GM23338 (cell line): ENCODE data around the gene NGLY1. TPM values are rescaled to one million over a fixed set of nuclear protein-coding genes. Genes with fewer than 3 reads are reported as not detected.

ENCODE experiments used
- ATAC-seq: fragments of 200-7000 bp; cut with Tn5 transposase; 3 replicates; pipeline ENCODE4 v1.9.1; 2020
- DNase-seq: peaks from one replicate; pipeline ENCODE4 v3.0.0-alpha.2; 2015; ENCODE audit warnings: low spot score
- H2AFZ ChIP-seq: fragments of 200-600 bp; sonication (generic); 2 replicates; pipeline ENCODE4 v1.8.0; 2016; ENCODE audit warnings: antibody characterized with exemption, mild to moderate bottlenecking, moderate library complexity
- H3F3A ChIP-seq: fragments of 200-600 bp; sonication (generic); replicated peaks from 2 replicates; pipeline ENCODE4 v1.8.0; 2017; ENCODE audit warnings: antibody characterized with exemption, mixed run types, low read depth
- H3K27ac ChIP-seq: fragments of 200-600 bp; sonication (generic); 2 replicates; pipeline ENCODE4 v1.6.1; 2016; ENCODE audit warnings: low read depth
- H3K27me3 ChIP-seq: fragments of 200-600 bp; sonication (generic); 2 replicates; pipeline ENCODE4 v1.8.0; 2016; ENCODE audit warnings: mild to moderate bottlenecking, mixed run types, moderate library complexity; ENCODE audit not compliant: insufficient read depth
- H3K36me3 ChIP-seq: fragments of 200-600 bp; sonication (generic); 2 replicates; pipeline ENCODE4 v1.8.0; 2016; ENCODE audit warnings: mild to moderate bottlenecking; ENCODE audit not compliant: insufficient read depth
- H3K4me1 ChIP-seq: fragments of 200-600 bp; sonication (generic); 2 replicates; pipeline ENCODE4 v1.8.0; 2016; ENCODE audit warnings: mild to moderate bottlenecking, moderate library complexity; ENCODE audit not compliant: insufficient read depth
- H3K4me2 ChIP-seq: fragments of 200-600 bp; sonication (generic); 2 replicates; pipeline ENCODE4 v1.7.1; 2017; ENCODE audit warnings: mixed run types
- H3K4me3 ChIP-seq: fragments of 200-600 bp; sonication (generic); 2 replicates; pipeline ENCODE4 v1.6.1; 2016; ENCODE audit warnings: mixed run types
- H3K79me2 ChIP-seq: fragments of 200-600 bp; sonication (generic); replicated peaks from 2 replicates; pipeline ENCODE4 v1.8.0; 2017; ENCODE audit warnings: mild to moderate bottlenecking; ENCODE audit not compliant: insufficient read depth
- H3K9me2 ChIP-seq: fragments of 200-600 bp; sonication (generic); 2 replicates; pipeline ENCODE4 v1.8.0; 2017; ENCODE audit not compliant: insufficient read depth
- H4K20me1 ChIP-seq: fragments of 200-600 bp; sonication (generic); replicated peaks from 2 replicates; pipeline ENCODE4 v1.8.0; 2017; ENCODE audit warnings: mild to moderate bottlenecking; ENCODE audit not compliant: insufficient read depth
- H3K27ac Mint-ChIP-seq: 2 replicates; pipeline ENCODE4 v1.8.0; 2020; ENCODE audit warnings: inconsistent platforms, mild to moderate bottlenecking, moderate library complexity, mixed read lengths
- H3K27me3 Mint-ChIP-seq: 3 replicates; pipeline ENCODE4 v1.8.0; 2022; ENCODE audit warnings: low read depth, mild to moderate bottlenecking, moderate library complexity, mixed read lengths, inconsistent platforms; ENCODE audit not compliant: insufficient read depth, poor library complexity
- H3K36me3 Mint-ChIP-seq: 3 replicates; pipeline ENCODE4 v1.8.0; 2021; ENCODE audit warnings: low read depth, mild to moderate bottlenecking, inconsistent platforms, moderate library complexity, mixed read lengths
- H3K4me1 Mint-ChIP-seq: 3 replicates; pipeline ENCODE4 v1.8.0; 2020; ENCODE audit warnings: mild to moderate bottlenecking, inconsistent platforms, mixed read lengths
- H3K4me3 Mint-ChIP-seq: 3 replicates; pipeline ENCODE4 v1.8.0; 2021; ENCODE audit warnings: moderate library complexity, mild to moderate bottlenecking, inconsistent platforms, mixed read lengths
- H3K9me3 Mint-ChIP-seq: 3 replicates; pipeline ENCODE4 v1.8.0; 2020; ENCODE audit warnings: moderate library complexity, mild to moderate bottlenecking, inconsistent platforms, mixed read lengths
- CREB1 ChIP-seq: fragments of 250-450 bp; sonication (Bioruptor Pico); IDR thresholded peaks from 2 replicates; pipeline ENCODE4 v1.5.0; 2020; ENCODE audit warnings: low read depth, mild to moderate bottlenecking, moderate library complexity
- NANOG ChIP-seq: IDR thresholded peaks from 2 replicates; pipeline ENCODE4 v1.6.1; 2016; ENCODE audit warnings: antibody characterized with exemption, borderline replicate concordance
- ZNF114 ChIP-seq: fragments of 250-450 bp; sonication (Bioruptor Pico); IDR thresholded peaks from 2 replicates; pipeline ENCODE4 v1.5.0; 2020; ENCODE audit warnings: mild to moderate bottlenecking, moderate library complexity
- polyA plus RNA-seq: library from polyadenylated mRNA; unstranded; fragments of >200 nt; fragmentation: Nextera tagmentation; extraction: Ambion mirVana; gene quantifications from 2 replicates; pipeline ENCODE4 v1.2.1, GENCODE V29; 2016
- total RNA-seq: library from RNA; depleted of rRNA; stranded (reverse); fragments of >200 nt; shearing (Covaris generic); gene quantifications from 2 replicates; pipeline ENCODE4 v1.2.3, GENCODE V29; 2014
- TF ChIP-seq, protein P1 (sequence below): fragments of 250-450 bp; sonication (Bioruptor Pico); IDR thresholded peaks from 2 replicates; pipeline ENCODE4 v1.5.0; 2020; ENCODE audit warnings: mild to moderate bottlenecking, moderate library complexity
- TF ChIP-seq, protein P2 (sequence below), 2 experiments: fragments of 200-600 bp in 1 of 2; sonication (generic) in 1 of 2; conservative IDR thresholded peaks; 2 replicates each; pipeline versions ENCODE4 v1.5.1 to v1.6.1; 2016 to 2017; ENCODE audit warnings: antibody characterized with exemption in 2 of 2, low read depth in 2 of 2, mild to moderate bottlenecking in 2 of 2, moderate library complexity in 1 of 2

NGLY1 gene
- total and polyA plus RNA-seq, 2 experiments from 2014 or later, result 20.4 to 43.5 TPM

DNA sequence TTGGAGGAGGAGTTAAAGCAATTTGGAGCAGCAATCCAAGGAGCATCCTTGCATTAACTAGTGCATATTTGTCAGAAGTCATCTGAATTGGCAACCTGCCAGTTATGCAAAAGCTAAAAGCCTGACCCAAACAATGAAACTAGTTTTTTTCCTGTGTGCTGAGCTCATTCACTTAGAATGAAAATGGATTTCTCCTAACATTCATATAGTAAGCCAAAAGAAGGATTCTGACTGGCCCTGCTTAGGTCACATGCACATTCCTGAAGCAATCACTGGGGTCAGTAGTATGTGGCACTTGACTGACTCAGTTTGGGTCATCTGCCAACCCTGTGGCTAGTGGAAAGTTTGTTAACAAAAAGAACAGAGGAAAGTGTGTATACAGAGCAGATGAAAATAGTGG is 37.1 kb upstream of the NGLY1 start:
- Histone ChIP-seq H2AFZ (peak overlapping the region; percentile 28; the same call in 1 of the 2 replicates), H3K9me2 (0 out of 2 replicates have a peak, but pooled peaks cover 6% of the 10 kb centered on the region), H4K20me1 (no peaks in the 10 kb centered on the region), H3K4me1 (peaks cover 43% of the 10 kb centered on the region), H3F3A (no peaks in the 10 kb centered on the region), H3K27ac (peak overlapping the region; percentile 45; the same call in 1 of the 2 replicates), H3K36me3 (no peaks in the 10 kb centered on the region), H3K4me2 (peak overlapping the region; percentile 3; the same call in 1 of the 2 replicates), H3K4me3 (no peak overlapping the region), H3K27me3 (no peaks in the 10 kb centered on the region), H3K79me2 (no peaks in the 10 kb centered on the region)
- peaks cover 20% of the 10 kb centered on the region for H3K4me1 Mint-ChIP-seq
- ATAC-seq (peak; percentile 92), DNase-seq (peak; percentile 42)
- H3K4me3 Mint-ChIP-seq, result no peak overlapping the region
- peaks cover 4% of the 10 kb centered on the region; the same call in 1 of the 3 replicates for H3K9me3 Mint-ChIP-seq
- TF ChIP-seq CREB1 (CRISPR knock-in tag) (no peak), ZNF114 (no peak), NANOG (no peak)
- TF ChIP-seq, protein P1, sequence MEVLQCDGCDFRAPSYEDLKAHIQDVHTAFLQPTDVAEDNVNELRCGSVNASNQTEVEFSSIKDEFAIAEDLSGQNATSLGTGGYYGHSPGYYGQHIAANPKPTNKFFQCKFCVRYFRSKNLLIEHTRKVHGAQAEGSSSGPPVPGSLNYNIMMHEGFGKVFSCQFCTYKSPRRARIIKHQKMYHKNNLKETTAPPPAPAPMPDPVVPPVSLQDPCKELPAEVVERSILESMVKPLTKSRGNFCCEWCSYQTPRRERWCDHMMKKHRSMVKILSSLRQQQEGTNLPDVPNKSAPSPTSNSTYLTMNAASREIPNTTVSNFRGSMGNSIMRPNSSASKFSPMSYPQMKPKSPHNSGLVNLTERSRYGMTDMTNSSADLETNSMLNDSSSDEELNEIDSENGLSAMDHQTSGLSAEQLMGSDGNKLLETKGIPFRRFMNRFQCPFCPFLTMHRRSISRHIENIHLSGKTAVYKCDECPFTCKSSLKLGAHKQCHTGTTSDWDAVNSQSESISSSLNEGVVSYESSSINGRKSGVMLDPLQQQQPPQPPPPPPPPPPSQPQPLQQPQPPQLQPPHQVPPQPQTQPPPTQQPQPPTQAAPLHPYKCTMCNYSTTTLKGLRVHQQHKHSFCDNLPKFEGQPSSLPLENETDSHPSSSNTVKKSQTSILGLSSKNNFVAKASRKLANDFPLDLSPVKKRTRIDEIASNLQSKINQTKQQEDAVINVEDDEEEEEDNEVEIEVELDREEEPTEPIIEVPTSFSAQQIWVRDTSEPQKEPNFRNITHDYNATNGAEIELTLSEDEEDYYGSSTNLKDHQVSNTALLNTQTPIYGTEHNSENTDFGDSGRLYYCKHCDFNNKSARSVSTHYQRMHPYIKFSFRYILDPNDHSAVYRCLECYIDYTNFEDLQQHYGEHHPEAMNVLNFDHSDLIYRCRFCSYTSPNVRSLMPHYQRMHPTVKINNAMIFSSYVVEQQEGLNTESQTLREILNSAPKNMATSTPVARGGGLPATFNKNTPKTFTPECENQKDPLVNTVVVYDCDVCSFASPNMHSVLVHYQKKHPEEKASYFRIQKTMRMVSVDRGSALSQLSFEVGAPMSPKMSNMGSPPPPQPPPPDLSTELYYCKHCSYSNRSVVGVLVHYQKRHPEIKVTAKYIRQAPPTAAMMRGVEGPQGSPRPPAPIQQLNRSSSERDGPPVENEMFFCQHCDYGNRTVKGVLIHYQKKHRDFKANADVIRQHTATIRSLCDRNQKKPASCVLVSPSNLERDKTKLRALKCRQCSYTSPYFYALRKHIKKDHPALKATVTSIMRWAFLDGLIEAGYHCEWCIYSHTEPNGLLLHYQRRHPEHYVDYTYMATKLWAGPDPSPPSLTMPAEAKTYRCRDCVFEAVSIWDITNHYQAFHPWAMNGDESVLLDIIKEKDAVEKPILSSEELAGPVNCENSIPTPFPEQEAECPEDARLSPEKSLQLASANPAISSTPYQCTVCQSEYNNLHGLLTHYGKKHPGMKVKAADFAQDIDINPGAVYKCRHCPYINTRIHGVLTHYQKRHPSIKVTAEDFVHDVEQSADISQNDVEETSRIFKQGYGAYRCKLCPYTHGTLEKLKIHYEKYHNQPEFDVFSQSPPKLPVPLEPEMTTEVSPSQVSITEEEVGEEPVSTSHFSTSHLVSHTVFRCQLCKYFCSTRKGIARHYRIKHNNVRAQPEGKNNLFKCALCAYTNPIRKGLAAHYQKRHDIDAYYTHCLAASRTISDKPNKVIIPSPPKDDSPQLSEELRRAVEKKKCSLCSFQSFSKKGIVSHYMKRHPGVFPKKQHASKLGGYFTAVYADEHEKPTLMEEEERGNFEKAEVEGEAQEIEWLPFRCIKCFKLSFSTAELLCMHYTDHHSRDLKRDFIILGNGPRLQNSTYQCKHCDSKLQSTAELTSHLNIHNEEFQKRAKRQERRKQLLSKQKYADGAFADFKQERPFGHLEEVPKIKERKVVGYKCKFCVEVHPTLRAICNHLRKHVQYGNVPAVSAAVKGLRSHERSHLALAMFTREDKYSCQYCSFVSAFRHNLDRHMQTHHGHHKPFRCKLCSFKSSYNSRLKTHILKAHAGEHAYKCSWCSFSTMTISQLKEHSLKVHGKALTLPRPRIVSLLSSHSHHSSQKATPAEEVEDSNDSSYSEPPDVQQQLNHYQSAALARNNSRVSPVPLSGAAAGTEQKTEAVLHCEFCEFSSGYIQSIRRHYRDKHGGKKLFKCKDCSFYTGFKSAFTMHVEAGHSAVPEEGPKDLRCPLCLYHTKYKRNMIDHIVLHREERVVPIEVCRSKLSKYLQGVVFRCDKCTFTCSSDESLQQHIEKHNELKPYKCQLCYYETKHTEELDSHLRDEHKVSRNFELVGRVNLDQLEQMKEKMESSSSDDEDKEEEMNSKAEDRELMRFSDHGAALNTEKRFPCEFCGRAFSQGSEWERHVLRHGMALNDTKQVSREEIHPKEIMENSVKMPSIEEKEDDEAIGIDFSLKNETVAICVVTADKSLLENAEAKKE (CRISPR knock-in tag), result no peak
- TF ChIP-seq, protein P2, sequence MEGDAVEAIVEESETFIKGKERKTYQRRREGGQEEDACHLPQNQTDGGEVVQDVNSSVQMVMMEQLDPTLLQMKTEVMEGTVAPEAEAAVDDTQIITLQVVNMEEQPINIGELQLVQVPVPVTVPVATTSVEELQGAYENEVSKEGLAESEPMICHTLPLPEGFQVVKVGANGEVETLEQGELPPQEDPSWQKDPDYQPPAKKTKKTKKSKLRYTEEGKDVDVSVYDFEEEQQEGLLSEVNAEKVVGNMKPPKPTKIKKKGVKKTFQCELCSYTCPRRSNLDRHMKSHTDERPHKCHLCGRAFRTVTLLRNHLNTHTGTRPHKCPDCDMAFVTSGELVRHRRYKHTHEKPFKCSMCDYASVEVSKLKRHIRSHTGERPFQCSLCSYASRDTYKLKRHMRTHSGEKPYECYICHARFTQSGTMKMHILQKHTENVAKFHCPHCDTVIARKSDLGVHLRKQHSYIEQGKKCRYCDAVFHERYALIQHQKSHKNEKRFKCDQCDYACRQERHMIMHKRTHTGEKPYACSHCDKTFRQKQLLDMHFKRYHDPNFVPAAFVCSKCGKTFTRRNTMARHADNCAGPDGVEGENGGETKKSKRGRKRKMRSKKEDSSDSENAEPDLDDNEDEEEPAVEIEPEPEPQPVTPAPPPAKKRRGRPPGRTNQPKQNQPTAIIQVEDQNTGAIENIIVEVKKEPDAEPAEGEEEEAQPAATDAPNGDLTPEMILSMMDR (conservative IDR thresholded peaks at IDR 0.05; ENCODE audit: low read depth in 2 of 2), result no peak
- H3K27me3 Mint-ChIP-seq, result peaks cover 2% of the 10 kb centered on the region
- no peaks in the 10 kb centered on the region for H3K36me3 Mint-ChIP-seq
- H3K27ac Mint-ChIP-seq, result peak overlapping the region; percentile 89
